ENCODE measurements around the gene ANKRD13B.

ANKRD13B gene

GRCh38 chr17:29589524-29590410 is 3.2 kb upstream of the ANKRD13B start, which contains the start of gene GIT1:
TSS of gene GIT1 (minus strand) at chr17:29589648. CDS start at chr17:29589378, 270 bp downstream.
- peak within 1 kb of the TSS; percentile 85 for H3K4me3 ChIP-seq (ENCODE audit: low read depth, low read length)
- TF ChIP-seq CTCF (IDR thresholded peaks at IDR 0.05; ENCODE audit: borderline replicate concordance, insufficient read depth, low read depth, low read length): no peak

GRCh38 chr17:29590411-29591145 is 2.4 kb upstream of the ANKRD13B start:
- H3K4me3 ChIP-seq (ENCODE audit: low read depth, low read length): peak overlapping the region; percentile 58

GRCh38 chr17:29591146-29591736 is 1.7 kb upstream of the ANKRD13B start:
- TF ChIP-seq CTCF (IDR thresholded peaks at IDR 0.05; ENCODE audit: borderline replicate concordance, insufficient read depth, low read depth, low read length): no peak

More at GRCh38 chr17:29590411-29591145, 2.4 kb upstream of the ANKRD13B start:
- no peak for TF ChIP-seq CTCF (IDR thresholded peaks at IDR 0.05; ENCODE audit: borderline replicate concordance, insufficient read depth, low read depth, low read length)

GRCh38 chr17:29591737-29592608 is 959 bp upstream of the ANKRD13B start:
- H3K4me3 ChIP-seq (ENCODE audit: low read depth, low read length): no peak overlapping the region
- peak; percentile 99 for TF ChIP-seq CTCF (IDR thresholded peaks at IDR 0.05; ENCODE audit: borderline replicate concordance, insufficient read depth, low read depth, low read length)

More at GRCh38 chr17:29591146-29591736, 1.7 kb upstream of the ANKRD13B start:
- peak overlapping the region; percentile 41 for H3K4me3 ChIP-seq (ENCODE audit: low read depth, low read length)

GRCh38 chr17:29593591-29594518 is 923 bp downstream of the ANKRD13B start:
- H3K4me3 ChIP-seq (ENCODE audit: low read depth, low read length): peak overlapping the region; percentile 55

More at GRCh38 chr17:29593591-29594518, 923 bp downstream of the ANKRD13B start:
- TF ChIP-seq CTCF (IDR thresholded peaks at IDR 0.05; ENCODE audit: borderline replicate concordance, insufficient read depth, low read depth, low read length): peak; percentile 37; the same call in 1 of the 2 replicates
